Measurements from ENCODE around the gene SYTL5.

GRCh38 chrX:38079463-38079862 lies 73.1 kb downstream of the SYTL5 start:
- TF ChIP-seq EZH2phosphoT487 (IDR thresholded peaks at IDR 0.05; ENCODE audit: insufficient read depth, low read depth) (no peak), EZH2 (IDR thresholded peaks at IDR 0.05; ENCODE audit: insufficient read depth, poor library complexity, severe bottlenecking) (no peak)

Measured in GM23248 (cell line).